ENCODE data around the gene TNFRSF8. TPM values are rescaled to one million over a fixed set of nuclear protein-coding genes. Genes with fewer than 3 reads are reported as not detected.

TNFRSF8 gene
- total RNA-seq, 1 experiment from 2014 or later, result 2.9 TPM

DNA sequence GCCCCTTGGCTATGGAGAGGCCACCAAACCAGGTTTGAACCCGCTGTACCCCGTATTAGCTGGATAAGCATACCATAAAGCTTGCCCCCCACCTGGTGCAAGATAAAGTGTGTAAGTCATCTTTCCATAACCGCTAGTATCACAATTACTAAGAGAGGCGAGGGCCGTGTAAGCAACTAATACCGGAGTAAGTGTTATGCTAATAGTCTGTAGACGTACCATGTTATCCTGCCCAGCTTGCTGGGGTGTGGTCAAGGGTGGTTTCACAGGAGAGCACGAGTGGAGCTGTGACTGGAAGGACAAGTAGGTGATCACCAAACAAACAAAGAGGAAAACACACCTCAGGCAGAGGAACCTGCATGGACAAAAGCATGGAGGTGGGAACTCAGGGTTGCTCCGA lies 100.1 kb downstream of the TNFRSF8 start:
- peaks cover 35% of the 10 kb centered on the region for H3K27me3 Mint-ChIP-seq (ENCODE audit: low read depth)
- H3K9me3 Mint-ChIP-seq, result no peaks in the 10 kb centered on the region; a peak in 1 of 5 replicates

More for the DNA sequence above, 100.1 kb downstream of the TNFRSF8 start:
- Histone ChIP-seq H3K9ac (ENCODE audit: extremely low read depth, insufficient read length, low read length) (no peak overlapping the region), H2BK120ac (ENCODE audit: low read depth, low read length, poor library complexity, severe bottlenecking) (no peak overlapping the region), H2AFZ (ENCODE audit: low read length) (no peak overlapping the region), H3T11ph (ENCODE audit: low read length) (no peak overlapping the region), H2BK15ac (ENCODE audit: low read depth, low read length) (no peak overlapping the region), H4K91ac (ENCODE audit: insufficient read length, low read depth, low read length) (no peak overlapping the region), H2AK5ac (ENCODE audit: insufficient read length, low read length) (no peak overlapping the region), H4K20me1 (ENCODE audit: control insufficient read depth, insufficient read depth, insufficient read length) (no peaks in the 10 kb centered on the region), H3K4me1 (ENCODE audit: insufficient read depth, low read length) (peaks cover 5% of the 10 kb centered on the region; the same call in 1 of the 2 replicates), H2BK5ac (ENCODE audit: insufficient read length, low read length) (no peak overlapping the region), H2BK12ac (ENCODE audit: insufficient read length, low read depth, low read length) (no peak overlapping the region), H3K23ac (ENCODE audit: insufficient read length, low read depth, low read length) (no peak overlapping the region), H3K4me2 (ENCODE audit: insufficient read depth, insufficient read length, low read length) (no peak overlapping the region), H3K9me3 (ENCODE audit: control insufficient read depth, low read depth, low read length) (no peaks in the 10 kb centered on the region), H3K4ac (ENCODE audit: low read depth, low read length) (no peak overlapping the region), H3K79me1 (ENCODE audit: insufficient read depth, low read depth, low read length, poor library complexity, severe bottlenecking) (no peaks in the 10 kb centered on the region), H3K23me2 (ENCODE audit: insufficient read length, low read depth, low read length, poor library complexity, severe bottlenecking) (peaks cover 3% of the 10 kb centered on the region), H3K79me2 (ENCODE audit: insufficient read depth, low read length) (no peaks in the 10 kb centered on the region), H3K27ac (ENCODE audit: insufficient read length, low read depth, low read length) (no peak overlapping the region), H4K5ac (ENCODE audit: insufficient read length, low read depth, low read length) (no peak overlapping the region), H3K27me3 (ENCODE audit: insufficient read depth, low read length) (no peaks in the 10 kb centered on the region; the same call in 1 of the 2 replicates), H4K8ac (replicated peaks; ENCODE audit: insufficient read length, low read depth, low read length) (no peak overlapping the region), H3K56ac (ENCODE audit: insufficient read length, low read depth, low read length) (no peak overlapping the region), H2BK20ac (ENCODE audit: low read depth, low read length, poor library complexity, severe bottlenecking) (no peak overlapping the region), H3K18ac (ENCODE audit: insufficient read length, low read depth, low read length) (no peak overlapping the region), H3K14ac (ENCODE audit: insufficient read depth, low read length) (no peak overlapping the region)
- no peak for DNase-seq
- Mint-ChIP-seq H3K27ac (no peak overlapping the region; a peak in 1 of 7 replicates), H3K4me3 (no peak overlapping the region), H3K36me3 (ENCODE audit: insufficient read depth in 1 of 3, low read depth in 3 of 3) (no peaks in the 10 kb centered on the region; a peak in 1 of 7 replicates), H3K4me1 (peaks cover 14 to 21% of the 10 kb centered on the region in 2 experiments)
- TF ChIP-seq CTCF (conservative IDR thresholded peaks at IDR 0.05), result no peak
- WGBS (ENCODE audit: extremely low coverage, insufficient read length, low lambda C conversion rate), result no CpG with 5 or more reads among the region's 9 CpGs
